Stomach (tissue), 4 donors: Measurements from ENCODE around the gene ZNF775.

Experiments
- CTCF ChIP-seq, 7 experiments: fragments of 450-650 bp in 4 of 7; fragments of 200-600 bp in 3 of 7; sonication (generic) in 3 of 7; IDR thresholded peaks; one replicate each; pipeline ENCODE4 v1.5.1; 2016 to 2019; ENCODE audit warnings: antibody characterized with exemption in 7 of 7, control low read depth in 2 of 7, mild to moderate bottlenecking in 1 of 7
- EP300 ChIP-seq: sonication (generic); formaldehyde crosslinking; IDR thresholded peaks from one replicate; pipeline ENCODE4 v1.6.1; 2017; ENCODE audit warnings: antibody characterized with exemption
- POLR2A ChIP-seq, 4 donors: fragments of 450-650 bp; IDR thresholded peaks; one replicate each; pipeline ENCODE4 v1.6.1; 2016; ENCODE audit warnings: antibody characterized with exemption in 4 of 4, control low read depth in 2 of 4, mild to moderate bottlenecking in 1 of 4, moderate library complexity in 1 of 4
- POLR2AphosphoS5 ChIP-seq, 3 donors: sonication (generic); formaldehyde crosslinking; IDR thresholded peaks; one replicate each; pipeline ENCODE4 v1.6.1; 2016; ENCODE audit warnings: antibody characterized with exemption in 3 of 3

GRCh38 chr7:150404805-150405583, 25.9 kb downstream of the ZNF775 start:
- TF ChIP-seq CTCF (IDR thresholded peaks at IDR 0.05) (peak in 1 of 7 experiments; percentile 16), EP300 (no peak), POLR2A (IDR thresholded peaks at IDR 0.05) (peak in 1 of 4 donors; percentile 49), POLR2AphosphoS5 (IDR thresholded peaks at IDR 0.05) (peak; percentile 64 to 89 (median 89))
